Cardiac fibroblast (primary cell): ENCODE measurements around the gene SKP1.

Experiments used
- DNase-seq, 2 donors: peaks; one replicate each; pipeline versions ENCODE4 v3.0.0 to v3.0.0-alpha.2; 2010; ENCODE audit warnings: low read depth in 2 of 2
- H3K4me3 ChIP-seq, 2 donors: replicated peaks in 1 of 2; 1 replicate in 1 of 2; 2 replicates in 1 of 2; pipeline ENCODE4 v1.5.1; 2011; ENCODE audit warnings: low read depth in 2 of 2, low read length in 2 of 2, mild to moderate bottlenecking in 2 of 2, moderate library complexity in 1 of 2
- CTCF ChIP-seq: IDR thresholded peaks from one replicate; pipeline ENCODE4 v1.5.1; 2011; ENCODE audit warnings: low read depth, mild to moderate bottlenecking, low read length, inconsistent platforms

Gene SKP1

GRCh38 chr5:134116789-134117761 is 59.7 kb downstream of the SKP1 start:
- no peak for DNase-seq
- TF ChIP-seq CTCF, result no peak
- no peak overlapping the region for H3K4me3 ChIP-seq

DNA sequence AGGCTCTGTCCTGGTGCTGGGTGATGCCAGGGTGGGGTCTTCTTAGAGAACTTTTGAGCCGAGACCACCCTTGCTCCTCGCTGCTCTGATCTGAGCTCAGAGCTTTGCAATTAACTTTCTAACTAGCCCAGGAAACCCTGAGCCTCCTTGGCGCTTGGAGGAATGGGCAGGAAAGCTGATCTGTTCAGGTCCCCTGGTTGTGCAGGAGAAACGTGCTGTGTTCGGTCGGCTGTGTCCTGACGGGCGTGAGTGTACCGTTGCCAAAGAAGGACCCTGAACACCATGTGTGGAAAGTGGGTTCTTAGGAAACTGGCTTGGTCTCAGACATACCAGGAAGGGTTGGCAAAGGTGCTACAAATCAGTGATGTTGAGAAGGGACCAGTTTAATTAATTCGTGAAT is 60.5 kb downstream of the SKP1 start:
- TF ChIP-seq CTCF, result no peak
- H3K4me3 ChIP-seq, result no peak overlapping the region
- no peak for DNase-seq

GRCh38 chr5:134115806-134116175 is 61.0 kb downstream of the SKP1 start:
- TF ChIP-seq CTCF, result no peak
- no peak for DNase-seq
- no peak overlapping the region for H3K4me3 ChIP-seq

GRCh38 chr5:134114886-134115805 is 61.6 kb downstream of the SKP1 start:
- no peak for DNase-seq
- peak overlapping the region; percentile 35 to 55 for H3K4me3 ChIP-seq
- TF ChIP-seq CTCF, result no peak

DNA sequence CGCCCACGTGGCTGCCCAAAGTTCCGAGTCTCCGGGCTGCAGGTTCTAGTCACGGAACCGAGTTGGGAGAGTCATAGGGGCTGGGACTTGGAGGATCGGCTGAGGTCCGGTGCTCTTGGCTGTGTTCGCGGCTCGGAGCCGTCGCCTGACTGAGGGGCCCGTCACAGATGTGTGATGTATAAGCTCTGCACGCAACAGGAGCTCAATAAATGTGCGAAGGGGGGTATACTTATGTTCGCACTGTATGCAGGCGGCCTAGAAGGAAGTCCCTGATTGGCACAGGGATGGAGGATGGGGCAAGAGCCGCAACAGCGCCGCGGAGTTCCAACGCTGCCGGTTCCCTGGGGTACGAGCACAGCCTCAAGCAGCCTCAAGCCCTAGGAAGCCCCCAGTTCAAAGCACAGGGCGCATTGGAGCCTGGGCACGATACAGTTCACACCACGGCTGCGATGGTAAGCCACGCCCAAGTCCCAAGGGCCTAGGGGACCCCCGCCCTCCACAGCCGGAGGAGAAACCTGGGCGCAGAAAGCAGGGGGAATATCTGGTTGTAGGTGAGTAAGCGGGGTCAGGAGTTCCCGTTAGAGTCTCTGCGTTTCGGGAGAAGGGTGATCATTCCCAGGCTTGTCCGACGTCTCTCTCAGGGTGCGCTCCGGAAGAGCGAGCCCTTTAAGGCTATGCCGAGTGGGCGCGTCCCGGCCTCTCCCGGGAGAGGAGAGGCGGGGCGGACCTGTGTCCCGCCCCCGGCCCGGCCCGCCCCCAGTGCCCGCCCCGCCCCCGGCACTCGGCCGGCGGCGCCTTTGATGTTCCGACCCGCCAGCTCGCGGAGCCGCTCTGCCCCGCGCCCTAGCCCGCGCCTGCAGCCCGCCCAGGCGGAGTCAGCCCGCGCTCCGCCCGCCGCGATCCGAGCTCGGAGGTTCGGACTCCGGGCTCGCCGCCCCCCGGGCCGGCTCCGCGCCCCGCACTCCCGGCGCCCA is 62.6 kb downstream of the SKP1 start, which contains the start of gene TCF7:
Gene TCF7 (plus strand): TSS at position 780 of the 974 bp plus-strand sequence. CDS start 226 bp downstream, outside the sequence.
- TF ChIP-seq CTCF, result no peak
- H3K4me3 ChIP-seq, result peak within 1 kb of the TSS; percentile 55 to 56
- peak; percentile 75 to 82 for DNase-seq

DNA sequence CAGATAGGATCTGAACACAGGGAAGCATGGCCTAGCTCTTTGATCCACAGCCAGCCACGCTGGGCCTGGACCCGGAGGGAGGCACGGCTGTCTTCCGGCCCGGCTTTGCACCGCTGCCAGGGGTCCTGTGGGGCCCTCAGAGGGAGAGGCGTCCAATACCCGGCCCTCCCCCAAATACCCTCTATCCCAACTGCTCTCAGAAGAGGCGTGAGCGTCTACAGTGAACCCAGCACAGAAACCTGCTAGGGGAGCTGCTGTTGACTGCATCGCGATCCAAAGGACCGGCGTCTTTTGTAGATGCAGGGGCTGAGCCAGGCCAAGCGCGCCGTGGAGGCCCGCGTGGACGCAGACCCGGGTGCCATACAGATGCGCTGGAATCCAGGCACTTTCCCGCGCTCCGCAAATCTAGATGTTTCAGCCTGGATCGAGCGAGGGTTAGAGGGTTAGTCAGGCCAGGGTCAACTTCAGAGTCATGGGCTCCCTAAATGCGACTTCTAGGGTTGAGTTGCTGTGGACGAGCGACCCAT is 63.3 kb downstream of the SKP1 start:
- DNase-seq, result no peak
- no peak overlapping the region for H3K4me3 ChIP-seq
- no peak for TF ChIP-seq CTCF
